Motor neuron (in vitro differentiated cells): ENCODE measurements around the gene MROH2A. TPM values are rescaled to one million over a fixed set of nuclear protein-coding genes. Genes with fewer than 3 reads are reported as not detected.

ENCODE experiments used
- ATAC-seq, 8 experiments: fragments of 200-7000 bp; cut with Tn5 transposase; replicated peaks in 6 of 8; 2 replicates each; pipeline ENCODE4 v1.8.0; 2021; ENCODE audit warnings: mild to moderate bottlenecking in 8 of 8, moderate library complexity in 8 of 8
- H3K27ac ChIP-seq, 2 donors: fragments of 250-450 bp; sonication (Bioruptor Pico); 2 replicates each; pipeline ENCODE4 v1.9.0; 2021; ENCODE audit warnings: antibody characterized with exemption in 2 of 2, mild to moderate bottlenecking in 2 of 2, moderate library complexity in 1 of 2
- H3K4me1 ChIP-seq, 2 donors: fragments of 250-450 bp; sonication (Bioruptor Pico); replicated peaks in 1 of 2; 2 replicates each; pipeline ENCODE4 v1.6.1; 2021; ENCODE audit warnings: antibody characterized with exemption in 2 of 2, mild to moderate bottlenecking in 2 of 2, moderate library complexity in 1 of 2
- H3K4me3 ChIP-seq, 5 donors: fragments of 250-450 bp; sonication (Bioruptor Pico); 2 replicates each; pipeline ENCODE4 v1.9.0; 2021; ENCODE audit warnings: antibody characterized with exemption in 5 of 5, mild to moderate bottlenecking in 5 of 5, moderate library complexity in 4 of 5
- WGBS, 10 experiments: fragments of 450-650 bp; shearing (Covaris generic); methylation state at CpG; one replicate each; pipeline ENCODE4 v1.0.0; 2022; 5-methylcytosine and 5-hydroxymethylcytosine counted together
- in situ Hi-C, 9 experiments: fragments of 400-800 bp; cut with MboI; loops; one replicate each; pipeline ENCODE4 v1.15.0; 2021; ENCODE audit warnings: low sequenced_read_pairs in 9 of 9, low pct_unique_long_range_greater_than_20kb in 2 of 9; ENCODE audit not compliant: unreplicated experiment in 9 of 9
- total RNA-seq, 8 experiments: library from RNA; unstranded; fragments of 300-600 nt; gene quantifications; 2 replicates each; pipeline versions ENCODE4 v1.2.3 to v1.2.4, GENCODE V29; 2022

MROH2A gene
- total RNA-seq, 8 experiments from 2014 or later = 0.29 to 0.66 (median 0.31) TPM; not detected in 5

DNA sequence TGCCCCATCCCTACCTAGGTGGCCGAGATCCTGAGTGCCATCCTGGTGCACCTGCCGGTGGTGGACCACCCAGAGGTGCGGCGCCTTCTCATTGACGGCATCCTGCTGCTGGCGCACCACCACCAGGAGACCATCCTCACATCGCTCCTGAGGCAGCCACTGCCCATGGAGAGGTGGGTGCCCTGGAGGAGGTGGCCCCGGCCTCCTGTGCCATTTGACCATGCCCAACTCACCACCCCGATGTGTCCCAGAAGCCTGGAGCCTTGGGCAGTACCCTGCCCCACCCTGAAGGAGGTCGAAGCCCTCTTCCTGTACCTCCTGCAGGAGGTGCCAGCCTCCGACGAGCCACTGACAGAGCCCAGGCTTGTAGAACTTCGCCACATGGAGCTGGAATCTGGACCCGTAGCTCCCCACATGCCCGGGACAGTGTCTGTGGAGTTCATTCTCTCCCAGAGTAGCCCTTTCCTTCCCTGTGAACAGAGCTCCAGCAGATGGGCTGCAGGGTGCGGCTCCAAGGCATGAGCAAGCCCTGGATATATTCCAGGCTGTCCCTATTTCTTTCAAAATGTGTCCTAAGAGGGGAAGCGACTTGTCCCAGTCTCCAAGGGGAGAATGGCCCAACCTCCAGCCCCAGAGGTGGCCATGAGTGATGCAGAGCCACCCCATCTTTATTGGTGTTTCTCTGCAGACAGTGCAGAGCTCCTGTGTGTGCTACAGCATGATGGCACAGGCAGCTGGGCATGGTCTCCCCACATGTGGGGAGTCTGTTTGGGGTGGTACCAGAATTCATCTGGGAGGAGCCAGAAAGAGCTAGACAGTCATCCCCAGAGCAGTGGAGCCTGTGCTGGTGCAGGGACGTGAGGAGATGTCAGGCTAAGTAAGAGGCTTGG is 42.0 kb downstream of the MROH2A start:
- ATAC-seq = peak in 3 of 8 experiments; percentile 44 to 83 (median 72)
- WGBS, 10 experiments = 0 to 50% (median 15%) methylated on average over 1 to 3 of the region's 18 CpGs; no CpG with 5 or more reads in 6 of the 10 experiments
- H3K27ac ChIP-seq = no peak overlapping the region
- no peak overlapping the region for H3K4me3 ChIP-seq
- in situ Hi-C loops = no loop called here
- peaks cover 0 to 6% of the 10 kb centered on the region in 2 donors for H3K4me1 ChIP-seq

DNA sequence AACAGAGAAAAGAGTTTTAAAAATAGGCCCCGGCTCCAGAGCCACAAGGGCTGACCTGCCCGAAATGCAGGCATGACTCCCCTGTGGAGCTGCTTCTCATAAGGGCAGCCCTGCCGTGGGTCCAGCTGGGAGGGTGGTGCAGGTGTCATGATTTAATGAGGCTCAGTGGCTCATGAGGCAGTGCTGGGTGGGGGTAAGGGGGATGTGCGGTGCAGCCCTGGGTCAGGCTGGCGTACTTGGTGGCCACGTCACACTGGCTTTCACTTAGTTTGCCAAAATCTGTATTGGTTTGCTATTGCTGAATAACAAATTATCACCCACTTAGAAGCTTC is 42.6 kb downstream of the MROH2A start:
- WGBS, 10 experiments = 76 to 80% (median 80%) methylated on average over 1 to 4 of the region's 6 CpGs; no CpG with 5 or more reads in 7 of the 10 experiments
- Histone ChIP-seq H3K27ac (no peak overlapping the region), H3K4me3 (no peak overlapping the region), H3K4me1 (peaks cover 0 to 6% of the 10 kb centered on the region in 2 donors)
- in situ Hi-C loops = no loop called here
- no peak for ATAC-seq

DNA sequence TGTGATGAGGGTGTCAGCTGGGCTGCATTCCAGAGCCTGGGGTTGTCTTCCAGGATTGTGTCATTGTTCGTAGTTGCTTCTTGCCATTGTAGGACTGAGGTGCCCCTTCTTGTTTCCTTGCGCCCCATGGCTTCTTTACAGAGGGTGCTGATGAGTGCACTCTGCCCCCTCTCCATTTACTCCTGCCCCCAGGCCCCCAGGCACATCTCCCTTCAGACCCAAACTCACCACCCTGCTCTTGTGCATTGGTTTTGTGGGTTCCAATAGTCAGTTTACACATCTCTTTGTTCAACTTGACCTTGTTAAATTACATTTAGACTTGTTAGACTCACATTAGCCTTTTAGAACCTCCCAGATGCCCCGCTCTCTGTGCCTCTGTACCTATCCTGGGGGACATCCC is 43.1 kb downstream of the MROH2A start:
- in situ Hi-C loops = no loop called here
- no peak overlapping the region for H3K4me3 ChIP-seq
- no peak overlapping the region for H3K27ac ChIP-seq
- WGBS, 10 experiments = 80 to 100% (median 100%) methylated on average over 1 of the region's 3 CpGs; no CpG with 5 or more reads in 7 of the 10 experiments
- no peak for ATAC-seq
- peaks cover 0 to 6% of the 10 kb centered on the region in 2 donors for H3K4me1 ChIP-seq

DNA sequence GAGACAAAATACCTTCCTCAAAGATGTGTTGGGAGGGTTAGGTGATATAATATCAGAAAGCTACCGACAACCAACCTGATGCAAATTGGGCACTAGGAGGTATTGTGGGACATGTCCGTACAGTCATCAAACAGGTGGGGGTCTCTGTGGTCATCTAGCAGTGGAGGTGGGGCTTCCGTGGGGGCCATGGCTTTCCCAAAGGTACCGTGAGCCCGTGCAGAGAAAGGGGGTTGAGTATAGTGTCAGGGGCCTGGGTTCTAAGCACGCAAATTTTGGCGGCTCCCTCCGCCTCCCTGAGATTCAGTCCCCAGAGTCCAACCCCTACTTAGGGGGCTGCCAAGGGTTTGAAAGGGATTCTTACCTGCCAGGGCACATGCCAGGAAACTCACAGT is 43.6 kb downstream of the MROH2A start:
- no peak overlapping the region for H3K27ac ChIP-seq
- peaks cover 0 to 2% of the 10 kb centered on the region in 2 donors for H3K4me1 ChIP-seq
- 60 to 89% (median 82%) methylated on average over 1 to 7 of the region's 8 CpGs; no CpG with 5 or more reads in 7 of the 10 experiments for WGBS, 10 experiments
- in situ Hi-C loops = no loop called here
- no peak for ATAC-seq
- no peak overlapping the region for H3K4me3 ChIP-seq

DNA sequence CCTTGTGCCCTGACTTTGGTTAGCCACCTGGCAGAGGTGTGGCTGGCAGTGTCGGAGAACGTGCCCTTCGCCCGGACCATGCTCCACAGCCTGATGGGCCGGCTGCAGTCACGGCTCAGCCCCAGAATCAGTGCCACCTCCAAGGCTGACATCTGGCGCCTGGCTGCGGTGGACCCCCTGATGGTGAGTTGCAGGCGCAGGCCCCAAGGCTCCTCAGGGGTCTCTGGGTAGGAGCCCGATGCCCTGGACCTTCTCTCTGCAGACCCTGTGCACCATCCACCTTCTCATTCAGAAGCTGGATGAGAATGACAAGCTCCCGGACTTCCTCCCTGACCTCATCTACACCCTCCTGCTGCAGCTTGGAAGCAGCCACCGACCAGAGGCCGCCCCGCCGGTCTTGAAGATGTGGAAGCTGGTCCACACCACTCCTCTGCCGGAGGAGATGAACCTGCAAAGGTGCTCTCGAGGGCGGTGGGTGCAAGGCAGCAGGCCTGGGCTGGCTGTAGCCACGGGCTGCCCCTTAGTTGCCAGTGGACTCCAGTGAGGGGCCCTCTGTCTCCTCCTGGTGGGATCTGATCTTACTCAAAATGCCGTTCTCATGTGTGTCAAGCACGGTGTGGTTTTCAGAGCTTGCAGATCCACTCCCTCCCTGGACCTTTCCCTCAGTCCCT is 44.1 kb downstream of the MROH2A start:
- Histone ChIP-seq H3K4me3 (no peak overlapping the region), H3K27ac (no peak overlapping the region), H3K4me1 (no peaks in the 10 kb centered on the region)
- 63 to 100% (median 92%) methylated on average over 1 to 3 of the region's 21 CpGs; no CpG with 5 or more reads in 5 of the 10 experiments for WGBS, 10 experiments
- no peak for ATAC-seq
- in situ Hi-C loops = no loop called here

DNA sequence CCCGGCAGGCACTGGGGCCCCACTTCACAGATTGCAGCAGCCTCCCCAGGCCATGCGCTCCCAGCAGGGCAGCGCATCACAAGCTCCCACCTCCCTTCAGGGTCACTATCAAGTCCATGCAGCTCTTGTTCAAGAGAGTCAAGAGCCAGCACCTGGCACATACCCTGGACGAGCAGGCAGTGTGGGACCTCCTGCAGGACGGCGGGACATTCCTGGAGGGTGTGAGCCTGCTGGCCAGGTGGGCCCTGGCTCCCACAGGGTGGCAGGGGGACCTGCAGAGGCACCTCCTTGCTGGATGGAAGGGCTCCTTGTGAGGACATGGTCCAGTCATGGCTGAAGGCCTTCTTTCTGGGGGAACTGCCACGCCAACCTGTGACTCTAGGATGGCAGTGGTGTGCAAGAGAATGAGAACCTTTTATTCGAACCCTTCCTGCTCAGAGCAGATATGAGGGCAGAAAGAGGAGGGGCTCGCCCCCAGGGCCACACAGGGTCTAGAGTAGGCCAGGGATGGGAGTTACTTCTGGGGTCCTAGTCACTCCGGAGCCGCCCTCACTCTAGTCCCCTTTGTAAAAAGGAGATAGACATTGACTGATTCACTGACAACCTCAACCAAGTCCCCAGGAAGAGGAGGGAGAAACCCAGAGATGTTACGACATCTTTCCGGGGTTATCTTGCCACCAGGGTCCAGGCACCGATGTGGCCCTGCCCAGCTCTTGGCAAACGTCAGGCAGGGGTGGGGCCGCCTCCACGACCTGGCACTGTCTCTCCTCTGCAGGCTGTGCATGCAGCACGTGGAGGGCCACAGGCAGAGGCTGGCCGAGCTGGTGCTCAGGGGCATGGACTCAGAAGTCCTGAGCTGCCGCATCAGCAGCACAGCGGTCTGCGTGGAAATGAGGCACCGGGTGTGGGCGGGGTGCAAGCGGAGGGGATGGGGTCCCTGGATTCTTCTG is 44.9 kb downstream of the MROH2A start:
- Histone ChIP-seq H3K27ac (no peak overlapping the region), H3K4me3 (no peak overlapping the region), H3K4me1 (no peaks in the 10 kb centered on the region)
- no peak for ATAC-seq
- 67 to 100% (median 95%) methylated on average over 1 to 7 of the region's 25 CpGs; no CpG with 5 or more reads in 4 of the 10 experiments for WGBS, 10 experiments
- in situ Hi-C loops = no loop called here

DNA sequence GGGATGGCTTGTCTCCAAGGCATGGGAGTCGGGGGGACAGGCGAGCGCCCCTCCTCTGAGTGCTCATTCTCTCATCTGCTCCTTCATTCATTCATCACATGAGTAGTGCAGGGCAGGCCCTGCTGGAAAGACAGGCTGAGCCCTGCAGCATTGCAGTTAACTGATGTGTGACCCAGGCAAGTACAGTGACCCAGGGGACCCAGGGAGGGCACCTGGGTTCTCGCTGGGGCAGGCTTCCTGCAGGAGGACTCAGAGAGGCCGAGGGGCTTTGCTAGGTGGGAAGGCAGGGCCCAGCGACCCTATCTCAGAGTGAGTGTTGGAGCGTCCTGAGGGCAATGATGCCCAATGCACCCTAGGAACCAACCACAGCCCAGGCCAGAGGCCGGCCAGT is 45.6 kb downstream of the MROH2A start:
- Histone ChIP-seq H3K4me1 (no peaks in the 10 kb centered on the region), H3K4me3 (no peak overlapping the region), H3K27ac (no peak overlapping the region)
- in situ Hi-C loops = no loop called here
- no peak for ATAC-seq
- WGBS, 10 experiments = 63 to 100% (median 90%) methylated on average over 1 to 4 of the region's 8 CpGs; no CpG with 5 or more reads in 1 of the 10 experiments

DNA sequence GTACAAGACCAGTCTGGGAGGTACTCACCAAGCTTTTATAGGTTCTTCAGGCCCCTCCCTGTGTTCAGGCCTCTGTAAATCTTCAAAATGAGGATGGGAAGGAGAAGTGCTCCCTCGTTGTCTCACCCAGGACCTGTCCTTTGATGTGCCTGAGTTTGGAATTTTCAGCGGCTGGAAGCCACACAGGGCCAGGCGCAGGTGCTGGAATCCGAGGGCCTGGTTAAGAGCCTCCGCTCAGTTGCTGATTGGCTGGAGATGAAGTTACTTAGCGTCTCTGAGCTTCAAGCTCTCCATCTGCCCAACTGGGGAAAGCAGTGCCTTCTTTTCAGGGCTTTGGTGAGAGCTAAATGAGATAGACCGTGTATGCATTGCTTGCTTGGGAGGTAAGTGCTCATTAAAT is 46.2 kb downstream of the MROH2A start:
- H3K27ac ChIP-seq = no peak overlapping the region
- H3K4me3 ChIP-seq = no peak overlapping the region
- in situ Hi-C loops = no loop called here
- H3K4me1 ChIP-seq = no peaks in the 10 kb centered on the region
- ATAC-seq = no peak
- WGBS, 10 experiments = 55 to 100% (median 75%) methylated on average over 1 to 7 of the region's 7 CpGs; no CpG with 5 or more reads in 1 of the 10 experiments

DNA sequence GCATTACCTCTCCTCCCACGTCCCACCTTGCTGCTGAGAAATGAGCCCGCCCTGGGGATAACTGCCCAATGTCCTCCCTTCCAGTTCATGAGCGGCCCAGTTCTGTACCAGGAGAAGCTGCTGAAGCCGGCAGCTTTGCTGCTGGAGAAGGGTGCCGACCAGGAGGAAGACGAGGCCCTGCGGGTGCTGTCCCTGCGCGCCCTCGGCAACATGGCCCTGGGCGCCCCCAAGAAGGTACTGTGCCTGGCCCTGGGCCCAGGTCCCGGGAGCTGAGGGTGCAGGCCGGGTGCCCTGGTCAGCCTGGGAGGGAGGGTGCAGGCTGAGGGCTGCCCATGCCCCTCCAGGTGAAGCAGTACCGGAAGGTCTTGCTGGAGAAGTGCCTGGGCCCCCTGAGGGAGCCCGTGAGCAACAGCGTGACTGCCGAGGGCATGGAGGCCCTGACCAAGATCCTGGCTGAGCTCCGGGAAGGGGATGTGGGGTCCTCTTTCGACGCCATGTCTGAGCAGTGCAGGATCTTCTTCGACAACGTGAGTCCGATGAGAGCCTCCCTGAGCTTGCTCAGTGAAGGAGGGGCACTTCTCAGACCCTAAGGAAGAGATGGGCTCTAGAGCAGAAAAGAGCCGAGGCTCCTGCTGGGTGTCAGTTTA is 50.5 kb downstream of the MROH2A start:
- no peak for ATAC-seq
- H3K4me3 ChIP-seq = no peak overlapping the region
- in situ Hi-C loops = no loop called here

DNA sequence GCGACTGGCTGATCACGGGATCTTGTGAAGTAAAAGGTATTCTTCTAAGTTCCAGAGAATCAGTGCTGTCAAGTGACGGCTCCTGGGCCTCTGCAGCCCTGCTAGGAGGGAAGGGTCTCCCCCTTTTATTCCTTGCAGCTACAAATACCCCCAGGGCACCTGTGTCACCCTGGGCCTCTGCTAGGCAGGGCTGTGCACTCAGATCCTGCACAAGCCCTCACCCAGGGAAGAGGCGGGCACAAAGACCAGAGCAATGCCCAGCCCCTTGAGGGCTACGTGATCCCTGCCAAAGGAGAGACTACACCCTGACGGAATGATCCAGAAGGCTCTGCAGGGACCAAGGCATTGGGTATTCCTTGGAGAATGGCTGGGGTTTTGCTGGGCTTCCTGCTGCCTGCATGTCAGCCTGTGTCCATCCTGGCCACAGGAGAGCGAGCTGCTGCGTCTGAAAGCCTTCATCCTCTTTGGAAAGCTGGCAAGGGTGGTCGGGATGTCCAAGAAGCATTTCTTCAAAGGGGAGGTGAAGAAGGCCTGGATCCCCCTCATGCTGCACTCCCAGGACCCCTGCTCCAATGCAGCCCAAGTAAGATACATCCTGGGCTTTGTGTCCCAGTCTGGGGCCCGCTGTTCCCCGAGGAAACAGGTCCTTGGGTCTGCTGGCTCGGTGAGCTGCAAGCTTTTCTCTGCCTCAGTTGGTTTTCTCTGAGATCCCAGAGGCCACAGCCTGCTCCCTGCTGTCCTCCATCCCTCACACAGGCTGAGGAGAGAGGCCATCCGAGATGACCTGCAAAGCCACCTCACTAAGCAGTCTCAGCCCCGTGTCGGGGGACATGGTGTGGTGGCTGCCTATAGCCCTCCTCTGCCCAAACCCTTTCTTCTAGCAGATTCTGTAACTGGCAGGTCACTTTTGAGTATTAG is 51.3 kb downstream of the MROH2A start:
- no peak for ATAC-seq

More for the DNA sequence above, 50.5 kb downstream of the MROH2A start:
- 50 to 100% (median 73%) methylated on average over 1 to 15 of the region's 24 CpGs; no CpG with 5 or more reads in 2 of the 10 experiments for WGBS, 10 experiments
- Histone ChIP-seq H3K4me1 (peaks cover 0 to 6% of the 10 kb centered on the region in 2 donors), H3K27ac (no peak overlapping the region)

DNA sequence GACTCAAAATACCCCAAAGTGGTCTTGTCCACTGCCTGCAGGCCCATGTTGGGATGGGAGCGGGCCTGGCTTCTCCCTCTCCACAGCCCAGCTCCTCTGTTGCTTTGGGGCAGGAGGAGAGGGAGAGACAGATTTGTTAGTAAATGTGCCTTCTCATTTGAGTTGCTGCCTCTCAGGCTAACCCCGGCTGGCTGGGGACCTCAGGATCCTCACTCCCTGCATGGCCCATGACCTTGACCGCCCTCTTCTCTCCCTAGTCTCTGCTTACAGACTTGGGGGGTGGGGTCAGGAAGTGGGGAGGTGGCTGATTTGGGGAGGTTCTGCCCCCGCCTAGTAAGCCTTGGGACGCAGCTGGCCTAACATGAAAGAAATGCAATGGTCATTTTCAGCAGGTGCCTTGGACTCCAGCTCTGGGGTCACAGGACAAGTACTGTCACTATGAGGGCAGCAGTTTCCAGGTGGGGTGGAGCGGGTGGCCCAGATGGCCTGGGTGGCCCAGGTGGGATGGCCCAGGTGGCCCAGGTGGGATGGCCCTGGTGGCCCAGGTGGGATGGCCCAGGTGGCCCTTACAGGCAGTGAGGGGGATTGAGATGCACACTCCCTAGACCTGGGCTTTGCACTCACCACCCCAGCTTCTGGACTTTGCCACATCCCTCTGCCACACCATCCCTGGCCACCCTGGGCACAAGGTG is 52.1 kb downstream of the MROH2A start:
- ATAC-seq = no peak
- Histone ChIP-seq H3K4me1 (peaks cover 0 to 6% of the 10 kb centered on the region in 2 donors), H3K27ac (no peak overlapping the region), H3K4me3 (no peak overlapping the region)
- in situ Hi-C loops = no loop called here
- WGBS, 10 experiments = 80 to 100% (median 100%) methylated on average over 1 to 3 of the region's 6 CpGs; no CpG with 5 or more reads in 5 of the 10 experiments

More for the DNA sequence above, 51.3 kb downstream of the MROH2A start:
- Histone ChIP-seq H3K27ac (no peak overlapping the region), H3K4me3 (no peak overlapping the region), H3K4me1 (peaks cover 0 to 6% of the 10 kb centered on the region in 2 donors)
- in situ Hi-C loops = no loop called here
- WGBS, 10 experiments = 40 to 100% (median 71%) methylated on average over 1 to 10 of the region's 15 CpGs; no CpG with 5 or more reads in 1 of the 10 experiments
